CD14-positive monocyte (primary cell): ENCODE measurements around the gene ST8SIA6. TPM values are rescaled to one million over a fixed set of nuclear protein-coding genes. Genes with fewer than 3 reads are reported as not detected.

Experiments used
- DNase-seq, 3 donors: peaks; one replicate each; pipeline ENCODE4 v3.0.0-alpha.2; 2011 to 2022
- H2AFZ ChIP-seq: 2 replicates; pipeline ENCODE4 v1.6.0; 2012; ENCODE audit warnings: mild to moderate bottlenecking, low read depth, low read length, inconsistent platforms; ENCODE audit not compliant: insufficient read depth, poor library complexity, severe bottlenecking
- H3K27ac ChIP-seq, 2 donors: 1 replicate in 1 of 2; 2 replicates in 1 of 2; pipeline ENCODE4 v1.5.1; 2012 to 2013; ENCODE audit warnings: low read length in 2 of 2, control low read depth in 1 of 2, inconsistent platforms in 1 of 2, low read depth in 1 of 2, mild to moderate bottlenecking in 1 of 2
- H3K27me3 ChIP-seq, 2 donors: one replicate each; pipeline versions ENCODE4 v1.6.0 to v1.6.1; 2011 to 2013; ENCODE audit warnings: low read length in 2 of 2; ENCODE audit not compliant: control insufficient read depth in 2 of 2, insufficient read depth in 2 of 2
- H3K36me3 ChIP-seq, 2 donors: replicated peaks in 1 of 2; 1 replicate in 1 of 2; 2 replicates in 1 of 2; pipeline versions ENCODE4 v1.5.1 to v1.6.1; 2012 to 2013; ENCODE audit warnings: low read length in 2 of 2, control low read depth in 1 of 2, inconsistent platforms in 1 of 2, mild to moderate bottlenecking in 1 of 2; ENCODE audit not compliant: insufficient read depth in 2 of 2, control insufficient read depth in 1 of 2
- H3K4me1 ChIP-seq, 2 donors: 1 replicate in 1 of 2; 2 replicates in 1 of 2; pipeline versions ENCODE4 v1.5.1 to v1.6.1; 2012 to 2013; ENCODE audit warnings: low read length in 2 of 2, control low read depth in 1 of 2, inconsistent platforms in 1 of 2, mild to moderate bottlenecking in 1 of 2, moderate library complexity in 1 of 2; ENCODE audit not compliant: insufficient read depth in 2 of 2, control insufficient read depth in 1 of 2
- H3K4me2 ChIP-seq: replicated peaks from 2 replicates; pipeline ENCODE3; 2012; ENCODE audit warnings: low read length, moderate library complexity, mild to moderate bottlenecking; ENCODE audit not compliant: poor library complexity, severe bottlenecking; ENCODE audit errors: extremely low read depth
- H3K4me3 ChIP-seq, 3 experiments: fragments of 200-600 bp in 1 of 3; sonication (generic) in 1 of 3; replicated peaks in 1 of 3; 1 replicate in 2 of 3; 2 replicates in 1 of 3; pipeline ENCODE4 v1.5.1; 2011 to 2013; ENCODE audit warnings: low read length in 3 of 3, mild to moderate bottlenecking in 3 of 3, control low read depth in 2 of 3, low read depth in 2 of 3, inconsistent platforms in 1 of 3, moderate library complexity in 1 of 3
- H3K79me2 ChIP-seq: 2 replicates; pipeline ENCODE4 v1.6.0; 2012; ENCODE audit warnings: mild to moderate bottlenecking, control low read depth, inconsistent platforms, low read length, moderate library complexity; ENCODE audit not compliant: insufficient read depth
- H3K9ac ChIP-seq: 2 replicates; pipeline ENCODE4 v1.6.0; 2017; ENCODE audit warnings: low read length, mild to moderate bottlenecking; ENCODE audit not compliant: insufficient read depth, poor library complexity, severe bottlenecking
- H3K9me3 ChIP-seq, 2 donors: replicated peaks in 1 of 2; 1 replicate in 1 of 2; 2 replicates in 1 of 2; pipeline versions ENCODE4 v1.5.1 to v1.6.1; 2012 to 2013; ENCODE audit warnings: low read length in 2 of 2, control low read depth in 1 of 2; ENCODE audit not compliant: control insufficient read depth in 1 of 2, insufficient read depth in 1 of 2
- H4K20me1 ChIP-seq: 2 replicates; pipeline ENCODE4 v1.6.0; 2012; ENCODE audit warnings: mild to moderate bottlenecking, low read length, control low read depth, moderate library complexity; ENCODE audit not compliant: insufficient read depth
- H3K27ac Mint-ChIP-seq, 7 donors: one replicate each; pipeline ENCODE4 v1.8.0; 2020; ENCODE audit warnings: mild to moderate bottlenecking in 7 of 7, mixed read lengths in 7 of 7, moderate library complexity in 6 of 7, inconsistent platforms in 2 of 7
- H3K27me3 Mint-ChIP-seq, 3 donors: one replicate each; pipeline ENCODE4 v1.8.0; 2021 to 2022; ENCODE audit warnings: low read depth in 3 of 3, mild to moderate bottlenecking in 3 of 3, mixed read lengths in 3 of 3, moderate library complexity in 3 of 3, inconsistent platforms in 1 of 3
- H3K36me3 Mint-ChIP-seq, 2 donors: one replicate each; pipeline ENCODE4 v1.8.0; 2020; ENCODE audit warnings: mixed read lengths in 2 of 2, inconsistent platforms in 1 of 2, mild to moderate bottlenecking in 1 of 2
- H3K4me1 Mint-ChIP-seq: one replicate; pipeline ENCODE4 v1.8.0; 2020; ENCODE audit warnings: mild to moderate bottlenecking, mixed read lengths
- H3K4me3 Mint-ChIP-seq, 2 donors: one replicate each; pipeline ENCODE4 v1.8.0; 2020; ENCODE audit warnings: mild to moderate bottlenecking in 2 of 2, mixed read lengths in 2 of 2, moderate library complexity in 1 of 2
- H3K9me3 Mint-ChIP-seq, 7 donors: one replicate each; pipeline ENCODE4 v1.8.0; 2020 to 2022; ENCODE audit warnings: mixed read lengths in 7 of 7, mild to moderate bottlenecking in 6 of 7, moderate library complexity in 6 of 7, inconsistent platforms in 2 of 7
- CTCF ChIP-seq: fragments of 200-600 bp; IDR thresholded peaks from one replicate; pipeline ENCODE4 v1.8.0; 2022; ENCODE audit warnings: antibody characterized with exemption, mild to moderate bottlenecking
- WGBS: methylation state at CpG from one replicate; pipeline ENCODE4 v1.1.5; 2013; ENCODE audit warnings: missing lambda C conversion rate; ENCODE audit not compliant: insufficient coverage; 5-methylcytosine and 5-hydroxymethylcytosine counted together
- intact Hi-C, 2 donors: fragments of 100-400 bp; cut with micrococcal nuclease; formaldehyde crosslinking; loops; one replicate each; pipeline versions ENCODE4 v1.15.0 to v1.15.1; 2023
- polyA plus RNA-seq, 3 donors: library from polyadenylated mRNA; depleted of rRNA in 1 of 3; unstranded in 2 of 3; stranded (reverse) in 1 of 3; fragments of 300-500 nt in 2 of 3; fragments of >200 nt in 1 of 3; fragmentation: Illumina TruSeq in 2 of 3; gene quantifications; 1 replicate in 2 of 3; 2 replicates in 1 of 3; pipeline ENCODE4 v1.2.3, GENCODE V29; 2012 to 2021

ST8SIA6 gene
- polyA plus RNA-seq, 3 donors, result 0.11 TPM; not detected in 2

DNA sequence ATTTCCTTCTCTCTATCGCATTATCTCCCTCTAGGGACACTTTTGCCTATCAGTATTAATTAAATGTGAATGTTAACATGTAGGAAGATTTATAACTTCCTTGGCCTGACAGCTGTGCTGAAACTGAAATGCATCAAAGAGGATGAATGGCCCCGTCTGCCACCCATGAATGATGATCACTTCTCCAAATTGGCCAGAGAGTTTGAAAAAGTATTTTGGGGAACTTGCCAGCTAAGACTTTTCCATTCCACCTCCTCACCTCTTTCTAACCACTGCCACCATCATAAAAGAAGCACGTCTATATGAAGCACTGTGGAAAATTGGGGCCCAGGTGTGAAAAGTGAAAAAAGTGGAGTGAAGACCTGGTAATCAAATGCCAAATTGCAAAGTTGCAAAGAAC, 25.4 kb upstream of the ST8SIA6 start:
- H3K4me3 Mint-ChIP-seq, result no peak overlapping the region
- no peak overlapping the region for H3K27ac Mint-ChIP-seq
- WGBS, result no CpG with 5 or more reads among the region's 3 CpGs
- no peak for DNase-seq
- H3K27me3 Mint-ChIP-seq, result peaks cover 0 to 4% (median 2%) of the 10 kb centered on the region in 3 donors
- Histone ChIP-seq H3K36me3 (no peaks in the 10 kb centered on the region), H4K20me1 (no peaks in the 10 kb centered on the region), H3K4me1 (peaks cover 13 to 18% of the 10 kb centered on the region in 2 donors), H3K4me3 (no peak overlapping the region), H2AFZ (no peak overlapping the region), H3K79me2 (no peaks in the 10 kb centered on the region), H3K27me3 (no peaks in the 10 kb centered on the region), H3K9me3 (peaks cover 5 to 6% of the 10 kb centered on the region in 2 donors), H3K27ac (no peak overlapping the region), H3K9ac (no peak overlapping the region), H3K4me2 (no peak overlapping the region)
- no peak for TF ChIP-seq CTCF
- H3K9me3 Mint-ChIP-seq, result peaks cover 0 to 14% (median 5%) of the 10 kb centered on the region in 7 donors
- intact Hi-C loops, result no loop called here
- peaks cover 22% of the 10 kb centered on the region for H3K4me1 Mint-ChIP-seq
- H3K36me3 Mint-ChIP-seq, result no peaks in the 10 kb centered on the region

DNA sequence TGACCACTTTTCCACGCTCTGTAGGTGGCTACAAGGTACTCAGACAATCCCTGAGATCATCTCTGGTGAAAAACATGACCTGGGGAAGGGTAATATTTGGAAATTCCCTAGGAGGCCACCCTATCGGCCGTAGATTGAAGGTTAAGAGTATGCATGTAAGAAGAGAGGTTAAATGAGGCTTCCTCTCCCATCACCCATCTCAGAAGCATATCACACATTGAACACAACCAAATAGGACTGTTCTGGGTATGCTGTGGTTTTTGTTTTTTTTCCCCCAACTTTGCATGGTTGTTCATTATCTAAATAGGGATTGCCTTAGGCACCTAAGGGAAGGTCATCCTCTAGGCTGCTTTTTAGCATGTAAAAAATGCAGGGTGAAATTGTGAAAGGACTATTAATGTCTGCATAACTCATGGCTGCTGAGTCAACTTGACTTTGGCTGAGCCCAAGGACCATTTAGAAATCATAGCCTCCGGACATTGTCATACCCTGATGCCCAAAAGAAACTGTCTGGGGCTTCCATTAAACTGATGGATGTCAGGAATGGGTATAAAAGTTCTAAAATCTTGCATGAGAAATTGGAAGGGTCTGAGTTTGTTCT, 24.7 kb upstream of the ST8SIA6 start:
- DNase-seq, result no peak
- no peak overlapping the region for H3K9ac ChIP-seq
- peaks cover 5 to 6% of the 10 kb centered on the region in 2 donors for H3K9me3 ChIP-seq
- H3K36me3 ChIP-seq, result no peaks in the 10 kb centered on the region
- no peaks in the 10 kb centered on the region for H3K79me2 ChIP-seq
- H3K27ac ChIP-seq, result no peak overlapping the region
- no peaks in the 10 kb centered on the region for H4K20me1 ChIP-seq
- H3K36me3 Mint-ChIP-seq, result no peaks in the 10 kb centered on the region
- intact Hi-C loops, result no loop called here
- H3K4me1 Mint-ChIP-seq, result peaks cover 23% of the 10 kb centered on the region
- 100% methylated on average over 2 of the region's 4 CpGs for WGBS
- H3K9me3 Mint-ChIP-seq, result peaks cover 0 to 14% (median 5%) of the 10 kb centered on the region in 7 donors
- H2AFZ ChIP-seq, result no peak overlapping the region
- no peak overlapping the region for H3K4me2 ChIP-seq
- TF ChIP-seq CTCF, result no peak
- H3K4me1 ChIP-seq, result peaks cover 13 to 18% of the 10 kb centered on the region in 2 donors
- no peaks in the 10 kb centered on the region for H3K27me3 ChIP-seq
- H3K4me3 ChIP-seq, result no peak overlapping the region
- no peak overlapping the region for H3K4me3 Mint-ChIP-seq
- peaks cover 0 to 4% (median 2%) of the 10 kb centered on the region in 3 donors for H3K27me3 Mint-ChIP-seq
- H3K27ac Mint-ChIP-seq, result no peak overlapping the region
